Stimulated activated CD8-positive, alpha-beta memory T cell treated with anti-CD3 and anti-CD28 coated beads, Interleukin-15, amount 100 ng/mL, for 48 hours (primary cell): ENCODE data around the gene TRIM44.
"Not testable (repeated sequence)": the region's sequence is repeated elsewhere in the genome, so short reads cannot be mapped to it uniquely, and the experiment has no call there.

Experiments
- DNase-seq, 2 donors: peaks; one replicate each; pipeline ENCODE4 v3.0.0-alpha.2; 2020; ENCODE audit warnings: low read depth in 2 of 2

The TRIM44 gene

GRCh38 chr11:35855671-35856070 lies 193.1 kb downstream of the TRIM44 start:
- DNase-seq: no peak

- no peak for DNase-seq
These were observed 193.7 kb downstream of the TRIM44 start for GRCh38 chr11:35856259-35856658.

- no peak for DNase-seq
These were observed 194.2 kb downstream of the TRIM44 start for GRCh38 chr11:35856756-35857155.

GRCh38 chr11:35857922-35858321 lies 195.3 kb downstream of the TRIM44 start:
- DNase-seq: no peak

GRCh38 chr11:35859301-35859700 lies 196.7 kb downstream of the TRIM44 start:
- DNase-seq: no peak

GRCh38 chr11:35860194-35860593 lies 197.6 kb downstream of the TRIM44 start:
- DNase-seq: not testable (repeated sequence)

GRCh38 chr11:35861191-35861590 lies 198.6 kb downstream of the TRIM44 start:
- no peak for DNase-seq

GRCh38 chr11:35862666-35863065 lies 200.1 kb downstream of the TRIM44 start:
- DNase-seq: no peak

- DNase-seq: no peak
These were observed 201.6 kb downstream of the TRIM44 start for GRCh38 chr11:35864131-35864530.

- DNase-seq: no peak
These were observed 204.0 kb downstream of the TRIM44 start for GRCh38 chr11:35866601-35867000.
